ENCODE results near the gene ZBTB7C.

ZBTB7C gene

GRCh38 chr18:48033790-48034650 lies 375.2 kb downstream of the ZBTB7C start:
- no peak for DNase-seq (ENCODE audit: low read depth)

DNA sequence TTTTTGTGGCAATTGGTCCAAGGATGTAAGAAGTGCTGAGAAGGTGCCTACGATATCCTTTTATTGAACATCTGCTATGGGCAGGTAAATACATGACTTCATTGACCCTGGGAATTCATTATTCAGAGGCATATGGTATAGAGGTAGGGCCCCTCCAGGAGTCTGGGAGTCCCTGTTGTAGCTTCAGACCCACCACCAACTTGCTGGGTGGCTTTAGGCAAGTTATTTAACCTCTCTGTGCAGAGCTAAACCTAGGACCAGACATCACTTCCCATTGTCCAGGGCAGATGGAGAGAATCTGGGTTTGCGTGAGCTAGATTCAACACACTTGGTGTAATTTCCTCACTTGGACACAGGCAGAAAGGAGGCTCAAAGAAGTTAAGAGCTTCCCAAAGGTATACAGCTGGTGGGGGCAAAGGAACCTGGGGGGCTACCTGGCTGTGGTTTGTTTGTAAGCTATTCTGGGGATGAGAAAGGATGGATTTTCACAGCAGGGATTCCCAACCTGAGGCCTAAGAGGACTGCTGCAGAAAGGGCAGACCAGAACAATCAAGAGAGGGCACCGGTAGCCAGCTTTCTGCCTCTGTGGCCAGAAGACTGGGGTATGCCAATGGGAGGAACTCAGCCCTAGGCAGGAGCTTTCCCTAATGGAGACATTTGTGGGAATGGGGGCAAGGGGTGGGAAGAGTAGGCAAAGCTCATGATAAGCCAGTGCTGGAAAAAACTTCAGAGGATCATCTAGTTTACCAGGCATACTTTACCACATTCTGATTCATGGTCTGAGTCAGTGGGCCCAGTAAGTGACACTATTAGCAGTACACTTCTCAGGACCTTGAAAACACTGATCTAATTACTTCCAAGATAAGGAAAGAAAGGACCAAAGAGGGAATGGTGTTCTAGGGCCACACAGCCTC lies 376.1 kb downstream of the ZBTB7C start:
- no peak for DNase-seq (ENCODE audit: low read depth)

DNA sequence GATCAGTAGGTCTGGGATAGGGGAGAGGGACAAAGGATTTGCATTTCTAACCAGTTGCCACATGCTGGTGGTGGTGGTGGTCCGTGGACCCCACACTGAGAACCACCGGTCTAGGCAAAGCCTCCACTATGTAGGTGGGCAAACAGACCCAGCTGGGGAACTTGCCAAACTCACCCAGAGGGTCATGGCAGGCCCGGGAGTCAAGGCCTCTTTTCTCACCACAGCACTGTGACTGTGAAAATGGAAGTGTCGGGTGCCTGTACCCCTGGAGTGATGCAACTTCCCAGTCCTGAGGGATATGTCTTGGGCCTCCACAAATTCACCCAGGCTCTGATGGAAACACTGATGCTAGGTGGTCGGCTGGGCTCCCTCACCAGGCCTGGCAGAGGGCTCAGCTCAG lies 377.5 kb downstream of the ZBTB7C start:
- DNase-seq (ENCODE audit: low read depth) = no peak

- no peak for DNase-seq (ENCODE audit: low read depth)
Observed at GRCh38 chr18:48030616-48031480, 378.3 kb downstream of the ZBTB7C start.

GRCh38 chr18:48029296-48029986 lies 379.7 kb downstream of the ZBTB7C start:
- DNase-seq (ENCODE audit: low read depth) = no peak

- DNase-seq (ENCODE audit: low read depth) = no peak
Observed at GRCh38 chr18:48028696-48029095, 380.5 kb downstream of the ZBTB7C start.

DNA sequence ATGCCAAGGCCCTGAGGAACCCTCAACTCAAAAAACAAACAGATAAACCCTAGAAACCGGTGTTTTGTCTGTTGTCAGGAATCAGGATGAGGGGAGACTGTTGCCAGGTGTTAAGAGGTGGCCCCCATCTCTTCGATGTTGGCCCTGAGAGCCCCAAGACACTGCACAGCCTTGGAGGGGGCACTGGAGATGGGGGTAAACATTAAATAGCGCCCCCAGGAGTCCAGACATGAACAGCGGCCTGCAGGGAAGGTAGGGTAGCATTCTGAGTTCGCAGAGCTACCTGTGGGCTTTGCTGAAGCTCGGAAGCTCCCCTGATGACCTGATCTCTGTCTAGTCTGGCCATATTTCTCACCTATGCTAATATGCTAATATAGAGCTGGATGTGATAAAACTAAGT lies 381.1 kb downstream of the ZBTB7C start:
- DNase-seq (ENCODE audit: low read depth) = no peak

- no peak for DNase-seq (ENCODE audit: low read depth)
Observed at GRCh38 chr18:48027401-48027963, 381.7 kb downstream of the ZBTB7C start.

GRCh38 chr18:48026216-48026615 lies 383.0 kb downstream of the ZBTB7C start:
- no peak for DNase-seq (ENCODE audit: low read depth)

DNA sequence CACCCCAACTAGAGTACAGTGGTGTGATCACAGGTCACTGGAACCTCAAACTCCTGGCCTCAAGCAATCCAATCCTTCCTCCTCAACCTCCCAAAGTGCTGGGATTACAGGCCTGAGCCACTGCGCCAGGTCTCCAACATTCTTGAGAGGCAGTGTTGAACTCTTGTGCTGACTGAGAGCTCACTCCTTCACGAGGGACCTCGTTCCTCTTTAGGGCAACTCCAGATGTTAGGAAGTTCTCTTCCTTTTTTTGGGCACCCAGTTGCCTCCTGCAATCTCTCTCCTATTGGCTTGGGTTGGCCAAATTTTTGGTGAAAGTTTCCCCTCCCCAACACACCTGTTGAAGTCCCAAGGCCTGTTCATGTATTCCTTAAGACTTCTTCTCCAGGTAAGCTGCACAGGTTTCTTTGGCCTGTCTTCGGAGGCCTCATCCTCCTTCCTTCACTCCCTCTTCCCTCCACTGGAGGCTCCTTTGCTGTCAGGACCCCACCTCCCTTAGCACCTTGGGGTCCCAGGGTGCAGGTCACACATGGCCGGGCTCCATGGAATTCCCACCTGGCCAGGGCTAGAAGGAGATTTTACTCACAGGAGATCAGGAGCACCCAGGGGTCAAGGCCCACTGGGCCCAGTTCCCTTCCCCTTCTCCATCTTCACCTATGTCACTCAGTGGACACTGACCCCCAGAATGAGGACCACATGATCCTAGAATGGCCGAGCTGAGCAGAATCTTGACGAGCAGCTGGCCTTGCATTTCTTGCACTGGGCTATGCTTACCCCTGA lies 384.1 kb downstream of the ZBTB7C start:
- DNase-seq (ENCODE audit: low read depth) = no peak

- DNase-seq (ENCODE audit: low read depth) = no peak
Observed at GRCh38 chr18:48024009-48024512, 385.1 kb downstream of the ZBTB7C start.

DNA sequence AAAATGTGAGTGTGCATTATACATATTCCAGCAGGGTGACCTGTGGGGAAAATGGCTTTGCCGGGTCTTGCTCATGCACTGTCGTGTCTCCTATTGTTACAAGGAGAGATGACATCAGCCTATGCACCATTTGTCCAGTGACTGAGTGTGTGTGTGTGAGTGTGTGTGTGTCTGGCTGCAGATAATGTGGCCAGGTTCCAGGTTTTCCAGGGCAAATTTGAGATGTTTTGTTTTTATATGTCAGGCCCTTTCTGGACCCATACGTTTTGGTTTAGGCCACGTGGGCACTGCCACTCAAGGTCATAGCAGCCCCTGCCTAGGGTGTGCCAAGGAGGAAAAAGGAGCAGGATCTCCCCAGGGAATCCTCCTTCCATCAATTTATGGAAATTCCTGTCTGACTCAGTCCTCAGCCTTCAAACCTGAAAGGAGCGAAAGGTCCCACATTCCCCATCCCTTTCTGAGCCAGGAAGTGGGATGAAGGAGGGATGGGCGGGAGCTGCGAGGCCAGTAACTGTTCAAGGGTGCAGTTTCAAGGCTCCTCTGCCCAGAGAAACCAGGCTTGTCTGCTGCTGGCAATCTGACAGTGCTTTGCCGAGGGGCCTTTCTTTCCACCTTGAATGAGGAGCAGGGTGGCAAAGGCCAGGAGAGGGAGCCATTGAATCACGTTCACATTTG lies 385.7 kb downstream of the ZBTB7C start:
- DNase-seq (ENCODE audit: low read depth) = no peak

DNA sequence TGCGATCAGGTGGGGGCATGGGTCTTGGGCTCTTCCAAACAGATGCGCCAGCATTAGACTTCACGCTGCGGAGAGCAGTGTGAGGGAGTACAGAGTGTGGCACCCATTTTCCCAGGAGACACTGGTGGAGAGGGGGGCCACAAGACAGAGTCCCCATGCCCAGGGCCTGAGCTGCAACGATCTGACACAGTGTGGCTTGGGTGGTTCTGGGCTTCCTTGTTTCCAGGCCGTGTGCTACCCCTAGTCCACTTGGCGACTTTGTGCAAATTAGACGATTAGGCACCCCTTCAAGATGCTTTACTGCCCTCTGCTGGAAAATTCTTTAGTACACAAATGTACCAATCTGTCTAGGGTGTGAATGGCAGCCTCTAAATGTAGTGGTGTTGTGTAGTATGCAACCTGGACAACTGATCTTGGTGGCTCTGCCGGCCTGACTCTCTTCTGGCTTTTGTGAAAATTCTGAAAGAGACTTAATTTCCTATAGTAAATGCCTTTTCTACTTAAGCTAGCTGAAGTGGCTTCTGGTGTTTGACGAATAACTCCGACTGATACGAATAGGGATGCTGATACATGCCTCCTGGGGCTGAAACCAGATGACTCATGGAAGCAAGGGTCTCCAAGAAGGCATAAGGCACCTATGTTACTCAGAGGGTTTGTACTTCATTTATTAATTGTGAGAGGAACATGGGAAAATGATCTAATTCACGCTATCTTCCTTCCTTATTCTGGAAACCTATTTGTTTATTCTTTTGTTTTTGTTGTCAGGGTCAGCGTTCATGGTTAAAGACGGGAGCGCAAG lies 386.5 kb downstream of the ZBTB7C start:
- DNase-seq (ENCODE audit: low read depth) = no peak

- no peak for DNase-seq (ENCODE audit: low read depth)
Observed at GRCh38 chr18:48022021-48022420, 387.2 kb downstream of the ZBTB7C start.

- no peak for DNase-seq (ENCODE audit: low read depth)
Observed at GRCh38 chr18:48021273-48021914, 387.8 kb downstream of the ZBTB7C start.

- DNase-seq (ENCODE audit: low read depth) = no peak
Observed at GRCh38 chr18:48020337-48021250, 388.6 kb downstream of the ZBTB7C start.

Measured in activated gamma-delta T cell treated with anti-CD3 and anti-CD28 coated beads, Interleukin-2, amount 50 U/mL, for 16 hours (primary cell).